GM20431 (cell line): ENCODE measurements around the gene EDDM3A.
"Not testable (repeated sequence)": the region's sequence is repeated elsewhere in the genome, so short reads cannot be mapped to it uniquely, and the experiment has no call there.

ENCODE experiments used
- in situ Hi-C: fragments of 300-500 bp; cut with MseI, MboI; formaldehyde crosslinking; loops from one replicate; pipeline ENCODE4 v1.15.0; 2020; ENCODE audit warnings: low sequenced_read_pairs; ENCODE audit not compliant: unreplicated experiment

EDDM3A gene

GRCh38 chr14:20732477-20732876 lies 13.2 kb upstream of the EDDM3A start:
- in situ Hi-C loops: no loop called here

GRCh38 chr14:20732979-20733635 lies 12.6 kb upstream of the EDDM3A start:
- in situ Hi-C loops: no loop called here

GRCh38 chr14:20733684-20734429 lies 11.8 kb upstream of the EDDM3A start:
- in situ Hi-C loops: no loop called here

- in situ Hi-C loops: no loop called here
Measured at GRCh38 chr14:20734430-20734806, 11.3 kb upstream of the EDDM3A start.

GRCh38 chr14:20738292-20738691 lies 7.4 kb upstream of the EDDM3A start:
- in situ Hi-C loops: not testable (repeated sequence)

- in situ Hi-C loops: no loop called here
Measured at GRCh38 chr14:20742132-20742531, 3.6 kb upstream of the EDDM3A start.

- in situ Hi-C loops: no loop called here
Measured at GRCh38 chr14:20743556-20743955, 2.1 kb upstream of the EDDM3A start.

- in situ Hi-C loops: no loop called here
Measured at GRCh38 chr14:20746566-20746965, 879 bp downstream of the EDDM3A start.

- in situ Hi-C loops: no loop called here
Measured at GRCh38 chr14:20748439-20748838, 2.8 kb downstream of the EDDM3A start.

GRCh38 chr14:20750194-20750593 lies 4.5 kb downstream of the EDDM3A start:
- in situ Hi-C loops: no loop called here

- in situ Hi-C loops: no loop called here
Measured at GRCh38 chr14:20751963-20752562, 6.4 kb downstream of the EDDM3A start.

- in situ Hi-C loops: no loop called here
Measured at GRCh38 chr14:20754308-20754707, 8.6 kb downstream of the EDDM3A start.

GRCh38 chr14:20755037-20755436 lies 9.3 kb downstream of the EDDM3A start:
- in situ Hi-C loops: no loop called here

- in situ Hi-C loops: no loop called here
Measured at GRCh38 chr14:20757965-20758364, 12.3 kb downstream of the EDDM3A start.

GRCh38 chr14:20759465-20759864 lies 13.8 kb downstream of the EDDM3A start:
- in situ Hi-C loops: not testable (repeated sequence)

- in situ Hi-C loops: loop anchor here (10.0 kb wide), 1 partner anchor 56 kb away; no protein-coding TSS in a partner anchor
Measured at GRCh38 chr14:20760950-20761349, 15.3 kb downstream of the EDDM3A start.

GRCh38 chr14:20768593-20768892 lies 22.9 kb downstream of the EDDM3A start:
- in situ Hi-C loops: loop anchor here (10.0 kb wide), 1 partner anchor 64 kb away; no protein-coding TSS in a partner anchor

GRCh38 chr14:20769421-20769820 lies 23.7 kb downstream of the EDDM3A start:
- in situ Hi-C loops: loop anchor here (10.0 kb wide), 1 partner anchor 65 kb away; no protein-coding TSS in a partner anchor

GRCh38 chr14:20772650-20773049 lies 27.0 kb downstream of the EDDM3A start:
- in situ Hi-C loops: no loop called here

GRCh38 chr14:20774258-20774824 lies 28.7 kb downstream of the EDDM3A start:
- in situ Hi-C loops: no loop called here

GRCh38 chr14:20775043-20775442 lies 29.4 kb downstream of the EDDM3A start:
- in situ Hi-C loops: no loop called here
